Activated CD4-positive, alpha-beta T cell treated with anti-CD3 and anti-CD28 coated beads, Interleukin-2, amount 50 U/mL, for 48 hours (primary cell): Measurements from ENCODE around the gene CCK.
"Not testable (repeated sequence)": the region's sequence is repeated elsewhere in the genome, so short reads cannot be mapped to it uniquely, and the experiment has no call there.

Source experiments
- DNase-seq, 2 experiments: peaks; one replicate each; pipeline ENCODE4 v3.0.0-alpha.2; 2020

Gene CCK, protein sequence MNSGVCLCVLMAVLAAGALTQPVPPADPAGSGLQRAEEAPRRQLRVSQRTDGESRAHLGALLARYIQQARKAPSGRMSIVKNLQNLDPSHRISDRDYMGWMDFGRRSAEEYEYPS

DNA sequence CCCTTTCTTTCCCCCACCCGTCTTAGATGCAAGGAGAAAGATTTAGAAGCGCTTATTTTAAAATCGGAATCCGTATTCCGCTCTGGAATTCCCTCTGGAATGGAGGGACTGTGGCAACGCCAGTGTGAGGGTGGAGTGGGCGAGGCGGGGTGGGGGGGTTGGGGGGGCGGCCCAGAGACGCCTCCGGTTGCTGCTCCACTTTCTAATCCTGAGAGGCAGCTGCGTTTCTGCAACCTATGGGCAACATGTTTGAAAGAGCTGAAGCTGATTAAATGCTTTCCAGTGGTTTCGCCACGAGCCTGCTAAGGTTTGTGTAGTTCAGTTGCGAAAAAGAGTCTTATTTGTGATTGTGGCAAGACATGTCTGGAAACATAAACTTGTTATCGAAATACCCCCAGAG lies at the start of gene CCK:
CCK (minus strand) TSS at position 101 of the 400 bp plus-strand sequence. CDS start 2,555 bp downstream, outside the sequence.
- no peak for DNase-seq

DNA sequence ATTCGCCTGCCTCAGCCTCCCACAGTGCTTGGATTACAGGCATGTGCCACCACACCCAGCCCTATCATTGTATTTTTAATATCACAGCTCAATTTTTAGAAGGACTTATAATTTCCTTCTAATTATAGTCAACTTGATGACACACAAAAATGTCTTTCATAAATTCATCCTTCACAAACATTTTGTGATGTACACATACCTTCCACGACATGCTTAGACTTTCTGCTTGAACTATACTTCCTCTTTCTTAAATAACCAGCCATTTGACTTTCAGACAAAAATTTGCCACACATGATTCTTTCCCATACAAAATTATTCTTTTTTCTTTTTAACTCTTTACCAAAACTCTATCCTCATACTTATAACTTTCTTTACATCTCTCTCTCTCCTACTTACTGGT lies 48.4 kb upstream of the CCK start:
- DNase-seq: no peak

DNA sequence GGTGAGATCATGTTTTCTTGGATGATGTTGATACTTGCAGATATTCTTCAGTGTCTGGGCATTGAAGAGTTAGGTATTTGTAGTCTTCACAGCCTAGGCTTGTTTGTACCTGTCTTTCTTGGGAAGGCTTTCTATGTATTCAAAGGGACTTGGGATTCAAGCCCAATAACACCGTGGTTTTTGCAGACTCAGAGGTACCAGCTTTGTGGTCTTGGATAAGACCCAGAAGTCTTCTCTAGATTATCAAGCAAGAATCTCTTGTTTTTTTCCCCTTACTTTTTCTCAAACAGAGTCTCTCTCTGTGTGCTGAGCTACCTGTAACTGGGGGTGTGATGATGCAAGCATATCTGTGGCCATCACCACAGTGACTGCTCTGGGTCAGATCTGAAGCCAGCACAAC lies 42.7 kb upstream of the CCK start:
- no peak for DNase-seq

DNA sequence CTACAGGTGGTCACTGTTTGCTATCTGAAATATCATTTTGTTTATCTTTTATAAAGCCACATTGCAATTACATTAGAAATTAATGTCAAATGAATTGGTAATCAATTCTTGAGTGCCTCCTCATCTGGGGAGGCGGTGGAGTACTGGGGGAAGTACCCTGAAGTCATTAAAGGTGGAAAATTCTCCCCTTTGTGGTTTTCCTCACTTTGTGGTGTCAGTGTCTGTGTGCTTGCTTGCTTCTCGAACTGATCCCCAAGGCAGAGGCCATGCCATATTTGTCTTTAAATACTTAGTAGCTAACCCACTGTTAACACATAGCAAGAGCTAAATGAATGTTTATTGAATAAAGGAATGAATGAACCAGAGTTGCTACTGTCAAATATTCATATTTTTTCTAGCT lies 40.5 kb upstream of the CCK start:
- peak; percentile 2 to 5 for DNase-seq

DNA sequence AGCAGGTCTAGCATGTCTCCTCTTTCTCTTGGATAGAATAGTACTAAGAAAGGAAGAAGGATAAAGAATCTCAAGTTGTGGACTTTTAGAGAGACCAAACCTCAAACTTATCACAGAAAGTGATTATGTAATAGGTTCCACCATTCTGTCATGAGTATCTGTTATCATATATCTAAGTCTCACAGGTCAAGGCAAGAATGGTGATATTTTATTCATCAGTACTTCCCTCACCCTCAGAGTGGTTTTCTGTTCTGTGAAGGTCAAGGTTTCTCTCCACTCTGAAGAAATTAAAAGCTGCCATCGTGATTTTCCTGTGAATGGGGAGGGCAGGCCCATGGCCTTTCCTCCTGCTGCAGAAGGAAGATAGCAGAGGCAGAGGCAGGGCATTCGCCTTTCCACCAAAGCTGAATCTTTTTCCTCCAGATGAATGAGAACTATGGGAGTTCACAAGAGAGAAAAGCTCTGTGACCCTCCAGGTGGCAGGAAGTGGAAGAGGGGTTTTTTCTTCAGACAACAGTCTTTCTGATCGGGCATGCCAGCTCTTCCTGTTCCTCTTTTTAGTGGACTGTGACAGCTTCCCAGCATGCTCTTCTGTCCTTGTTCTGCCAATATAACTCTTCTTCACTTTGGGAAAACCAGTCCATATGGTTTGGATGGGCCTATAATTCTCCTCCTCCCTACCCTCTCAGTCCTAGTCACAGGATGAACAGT lies 37.1 kb upstream of the CCK start:
- DNase-seq: no peak

DNA sequence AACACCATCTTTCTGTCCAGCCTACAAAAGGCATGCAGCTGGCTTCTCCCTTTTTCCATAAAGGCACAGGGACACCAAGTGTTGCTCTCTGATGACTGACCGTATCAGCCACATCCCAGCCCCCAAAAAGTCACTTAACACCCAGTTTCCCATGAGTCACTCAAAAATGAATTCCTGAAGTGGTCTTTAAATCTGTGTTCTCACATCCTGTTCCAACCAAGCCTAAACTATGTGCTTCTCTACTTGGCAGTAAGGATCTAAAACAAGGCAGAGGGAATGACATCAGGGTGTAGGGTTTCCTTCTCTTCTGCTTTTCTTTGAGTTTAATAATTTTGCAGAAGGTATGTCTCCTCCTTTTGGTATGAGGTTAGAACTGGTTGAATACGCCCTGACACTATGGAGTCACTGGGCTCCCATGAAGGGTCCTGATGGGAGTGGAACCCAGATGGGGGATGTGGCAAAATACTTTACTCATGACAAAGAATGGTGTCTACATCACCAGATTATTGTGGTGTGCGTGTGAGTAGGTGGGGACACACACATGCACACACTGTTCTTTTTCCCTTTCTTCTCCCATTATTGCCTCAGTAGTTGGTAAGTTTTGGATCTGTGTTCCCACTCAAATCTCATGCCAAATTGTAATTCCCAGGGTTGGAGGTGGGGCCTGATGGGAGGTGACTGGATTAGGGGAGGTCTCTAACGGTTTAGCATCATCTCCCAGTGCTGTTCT lies 35.6 kb upstream of the CCK start:
- DNase-seq: no peak

DNA sequence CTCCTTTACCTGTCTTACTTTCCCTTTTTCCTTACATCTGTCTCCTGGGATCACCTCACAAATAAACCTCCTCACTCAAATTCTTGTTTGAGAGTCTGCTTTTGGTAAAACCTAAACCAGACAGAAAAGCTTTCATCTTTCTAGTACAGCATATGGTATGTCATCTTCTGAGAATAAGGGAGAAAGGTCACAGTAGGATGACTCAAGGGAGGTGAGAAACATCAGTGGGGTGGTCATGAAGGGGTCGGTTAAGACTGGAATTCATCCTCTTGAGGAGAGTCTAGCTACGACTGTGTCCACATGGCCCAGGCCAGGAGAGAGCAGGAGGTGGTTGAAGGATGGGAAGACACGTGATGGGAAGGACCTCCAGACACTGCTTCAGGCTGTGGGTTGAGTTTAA lies 34.8 kb upstream of the CCK start:
- no peak for DNase-seq

DNA sequence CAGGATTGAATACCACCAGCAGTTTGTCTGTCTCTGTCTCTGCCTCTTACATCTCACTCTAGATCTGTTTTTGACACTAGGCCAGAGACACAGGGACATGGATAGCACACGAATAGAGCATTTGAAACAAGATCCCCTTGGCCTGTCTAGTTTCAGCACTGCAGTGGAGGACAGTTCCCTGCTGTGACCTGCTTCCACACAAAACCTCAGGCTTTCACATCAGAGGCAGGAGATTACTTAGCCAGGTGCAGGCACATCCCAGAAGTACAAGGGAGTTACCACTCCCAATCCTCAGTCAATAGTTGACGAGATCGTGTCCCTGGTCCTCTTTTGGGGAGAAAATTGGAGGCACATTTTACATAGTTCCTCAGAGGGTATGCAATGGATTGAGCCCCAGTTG lies 34.0 kb upstream of the CCK start:
- DNase-seq: peak; percentile 19 to 25

DNA sequence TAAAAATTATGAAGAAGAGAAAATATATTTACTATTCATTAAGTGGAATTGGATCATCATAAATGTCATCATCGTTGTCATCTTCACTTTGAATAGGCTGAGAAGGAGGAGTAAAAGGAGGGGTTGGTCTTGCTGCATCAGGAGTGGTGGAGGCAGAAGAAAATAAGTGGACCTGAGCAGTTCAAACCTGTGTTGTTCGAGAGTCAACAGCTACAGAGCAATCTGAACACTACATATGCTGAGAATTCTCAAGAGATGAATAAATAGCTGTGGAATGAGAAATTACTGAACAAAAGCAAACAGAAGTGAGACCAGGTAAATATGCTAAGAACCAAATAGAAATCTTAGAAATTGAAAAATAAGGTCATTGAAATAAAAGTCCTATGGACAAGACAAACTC lies 32.3 kb upstream of the CCK start:
- DNase-seq: no peak

DNA sequence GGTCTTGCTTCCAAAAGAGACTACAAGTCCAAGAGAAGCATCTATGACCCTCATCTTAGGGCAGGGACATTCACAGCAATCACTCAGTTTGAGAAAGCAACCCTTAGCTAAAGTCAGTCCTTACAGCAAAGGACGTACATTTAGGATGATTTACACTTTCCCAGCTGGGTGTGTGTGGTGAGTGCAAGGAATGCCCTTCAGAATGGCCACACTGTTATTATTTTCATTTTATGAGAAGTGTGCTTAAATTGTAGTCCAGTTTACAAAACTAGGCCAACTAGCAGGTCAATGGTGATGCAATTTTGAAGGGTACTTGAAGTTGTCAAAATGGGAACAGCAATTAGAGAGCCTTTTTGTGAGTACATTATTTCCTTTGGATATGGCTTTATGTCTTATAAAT lies 26.0 kb upstream of the CCK start:
- no peak for DNase-seq

DNA sequence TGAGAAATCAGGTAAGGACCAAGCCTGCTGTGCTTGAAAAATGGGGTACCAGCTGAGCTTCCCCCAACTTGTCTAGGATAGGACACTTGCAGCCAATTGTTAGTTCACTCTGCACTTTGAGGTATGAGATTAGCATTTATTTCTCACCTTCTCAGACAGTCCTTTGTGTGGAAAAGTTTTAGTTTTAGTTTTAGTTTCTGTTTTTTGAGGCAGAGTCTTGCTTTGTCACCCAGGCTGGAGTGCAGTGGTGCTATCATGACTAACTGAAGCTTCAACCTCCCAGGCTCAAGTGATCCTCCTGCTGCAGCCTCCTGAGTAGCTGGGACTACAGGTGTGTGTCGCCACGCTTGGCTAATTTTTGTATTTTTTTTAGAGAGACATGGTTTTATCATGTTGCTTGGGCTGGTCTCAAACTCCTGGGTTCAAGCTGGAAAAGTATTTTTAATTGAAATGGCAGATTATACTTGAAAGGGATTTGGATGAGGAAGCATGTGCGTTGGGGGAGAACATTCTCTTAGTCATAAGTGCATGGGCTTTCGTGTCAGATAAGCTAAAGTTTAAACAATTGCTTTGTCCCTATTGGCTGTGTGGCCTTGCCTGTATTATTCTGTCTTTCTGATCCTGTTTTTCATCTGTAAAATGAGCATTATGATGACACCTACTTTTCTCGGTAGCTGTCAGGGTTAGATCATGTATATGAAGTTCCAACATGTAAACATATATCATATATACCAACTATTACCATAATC lies 25.2 kb upstream of the CCK start:
- DNase-seq: no peak

DNA sequence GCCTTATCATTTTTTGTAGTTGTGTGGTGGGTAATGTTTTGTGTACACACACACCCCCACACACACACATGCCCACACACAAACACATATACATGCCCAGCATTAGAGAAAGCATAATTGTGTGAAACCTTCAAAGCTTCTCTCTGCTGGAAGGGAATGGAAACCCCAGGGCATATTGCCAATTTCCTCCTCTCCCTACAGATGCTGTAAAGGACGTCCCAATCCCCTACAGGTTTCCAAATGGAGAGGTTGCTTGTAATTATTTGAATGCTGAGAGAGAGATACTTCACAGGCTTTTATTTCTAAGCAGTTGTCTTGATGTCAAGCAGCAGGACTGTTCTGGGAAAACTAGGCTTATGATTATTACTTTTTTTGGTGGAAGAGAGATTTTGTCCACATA lies 23.0 kb upstream of the CCK start:
- no peak for DNase-seq

DNA sequence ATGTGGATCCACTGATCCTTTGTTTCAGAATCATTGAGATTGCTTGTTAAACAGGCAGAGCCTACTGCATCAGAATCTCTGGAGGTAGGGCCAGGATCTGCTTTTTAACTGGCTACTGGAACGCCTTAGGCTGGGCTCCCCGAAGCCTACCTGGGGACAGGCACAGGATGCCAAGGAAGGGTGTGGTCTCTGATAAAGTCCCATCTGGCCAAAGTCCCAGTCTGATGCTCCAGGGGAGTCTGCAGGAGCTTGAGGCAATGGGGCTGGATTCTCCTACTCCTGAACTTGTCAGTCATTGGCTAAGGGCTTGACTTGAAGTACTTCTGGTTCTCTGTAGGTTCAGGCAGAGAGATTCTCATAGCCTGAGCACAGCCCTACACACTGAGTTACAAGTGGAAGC lies 22.4 kb upstream of the CCK start:
- no peak for DNase-seq

DNA sequence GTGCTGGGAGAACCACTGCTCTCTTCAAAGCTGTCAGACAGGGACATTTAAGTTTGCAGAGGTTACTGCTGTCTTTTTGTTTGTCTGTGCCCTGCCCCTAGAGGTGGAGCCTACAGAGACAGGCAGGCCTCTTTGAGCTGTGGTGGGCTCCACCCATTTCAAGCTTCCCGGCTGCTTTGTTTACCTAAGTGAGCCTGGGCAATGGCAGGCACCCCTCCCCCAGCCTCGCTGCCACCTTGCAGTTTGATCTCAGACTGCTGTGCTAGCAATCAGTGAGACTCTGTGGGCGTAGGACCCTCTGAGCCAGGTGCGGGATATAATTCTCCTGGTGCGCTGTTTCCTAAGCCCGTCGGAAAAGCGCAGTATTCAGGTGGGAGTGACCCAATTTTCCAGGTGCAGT lies 21.4 kb upstream of the CCK start:
- not testable (repeated sequence) for DNase-seq

DNA sequence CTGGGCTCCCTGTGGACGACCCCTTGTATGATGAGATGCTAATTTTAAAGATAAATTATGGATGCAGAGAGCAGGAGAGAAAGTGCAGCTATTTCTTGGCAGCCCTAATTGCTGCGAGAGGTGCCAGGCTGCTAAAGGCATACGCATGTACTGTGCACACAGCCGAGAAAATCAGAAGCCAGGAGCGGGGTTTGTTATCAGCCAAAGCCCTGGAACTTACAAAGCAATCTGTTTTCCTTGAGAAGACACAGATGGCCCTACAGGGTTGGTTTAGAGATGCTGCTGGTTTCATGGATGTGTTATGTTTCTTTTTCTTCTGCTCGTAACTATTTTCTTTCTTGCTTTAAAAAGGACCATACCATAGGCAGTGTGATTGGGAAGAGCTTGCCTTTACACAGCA lies 11.7 kb upstream of the CCK start:
- DNase-seq: no peak

DNA sequence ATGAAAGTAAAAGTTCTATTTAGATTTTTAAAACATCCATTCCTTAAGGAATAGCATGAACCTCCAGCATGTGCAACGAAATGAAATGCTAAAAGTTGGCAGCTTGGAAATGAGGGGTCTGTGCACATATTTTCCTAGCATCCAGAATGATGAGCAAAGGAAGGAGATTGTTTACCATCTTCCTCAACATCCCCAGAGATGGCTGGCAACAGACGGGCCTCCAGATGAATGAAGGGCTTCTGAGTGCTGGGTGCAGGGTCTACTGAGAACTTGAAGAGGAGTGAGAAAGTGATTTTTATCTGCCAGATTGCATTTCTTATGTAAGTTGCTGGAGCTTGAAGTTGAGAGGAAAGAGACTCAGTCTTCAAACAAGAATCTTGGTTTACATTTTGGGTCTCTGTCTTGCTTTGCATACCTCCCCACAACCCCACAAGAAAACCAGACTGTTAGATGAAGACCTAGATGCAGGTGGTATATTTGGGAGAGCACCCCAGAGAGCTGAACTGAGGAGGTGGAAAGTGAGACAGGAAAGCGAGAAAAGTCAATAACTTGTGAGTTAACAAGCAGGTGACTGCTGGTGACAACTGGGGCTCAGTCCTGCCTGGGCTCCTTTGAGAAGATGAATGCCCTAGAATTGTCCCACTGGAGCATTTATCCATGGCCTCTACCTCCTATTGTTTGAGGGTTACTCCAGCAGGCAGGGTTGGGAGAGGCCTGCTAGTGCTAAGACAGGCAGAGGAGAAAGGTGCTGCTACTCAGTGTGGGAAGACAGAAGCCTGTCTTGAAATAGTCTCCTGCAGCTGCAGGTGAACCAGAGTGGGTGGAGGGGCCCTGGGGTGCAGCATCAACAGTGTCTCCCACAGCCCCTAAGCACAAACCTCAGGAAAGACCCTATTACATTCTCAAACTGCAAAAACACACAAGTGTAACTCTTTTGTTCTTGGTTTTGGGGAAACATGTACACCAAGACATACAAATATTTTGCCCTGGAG lies 10.5 kb upstream of the CCK start:
- DNase-seq: no peak

DNA sequence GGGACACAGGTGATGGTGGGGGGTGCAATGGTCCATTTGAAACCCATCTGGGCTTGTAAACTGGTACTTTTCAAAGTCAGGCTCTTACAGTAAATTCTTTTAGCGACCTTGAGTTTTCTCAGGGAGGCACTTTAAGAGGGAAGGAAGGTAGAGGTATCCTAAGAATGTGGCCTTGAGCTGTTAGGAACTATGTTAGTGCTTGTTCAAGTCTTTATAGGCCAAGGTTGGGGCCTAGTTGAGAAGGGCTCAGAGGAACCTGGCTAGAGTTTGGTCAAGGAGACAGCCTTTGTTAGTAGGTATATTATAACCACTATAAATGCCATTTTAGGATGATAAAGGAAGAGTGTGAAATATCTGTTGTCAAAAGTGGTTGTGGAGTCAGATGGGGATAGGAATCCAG lies 9.2 kb upstream of the CCK start:
- no peak for DNase-seq

DNA sequence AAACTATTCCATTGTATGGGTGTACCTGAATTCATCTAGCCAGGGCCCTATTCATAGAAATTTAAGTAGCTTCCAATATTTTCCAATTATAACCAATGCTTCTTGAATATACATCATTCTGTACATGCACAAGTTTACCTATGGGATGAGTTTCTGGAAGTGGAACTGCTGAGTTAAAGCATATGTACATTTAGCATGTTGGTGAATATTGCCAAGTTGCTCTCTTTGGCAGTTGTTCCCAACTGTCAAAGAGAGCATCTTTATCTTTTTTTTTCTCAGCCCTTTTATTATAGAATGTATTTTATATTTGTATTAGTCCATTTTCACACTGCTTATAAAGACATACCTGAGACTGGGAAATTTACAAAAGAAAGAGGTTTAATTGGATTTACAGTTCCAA lies 8.3 kb upstream of the CCK start:
- DNase-seq: no peak

DNA sequence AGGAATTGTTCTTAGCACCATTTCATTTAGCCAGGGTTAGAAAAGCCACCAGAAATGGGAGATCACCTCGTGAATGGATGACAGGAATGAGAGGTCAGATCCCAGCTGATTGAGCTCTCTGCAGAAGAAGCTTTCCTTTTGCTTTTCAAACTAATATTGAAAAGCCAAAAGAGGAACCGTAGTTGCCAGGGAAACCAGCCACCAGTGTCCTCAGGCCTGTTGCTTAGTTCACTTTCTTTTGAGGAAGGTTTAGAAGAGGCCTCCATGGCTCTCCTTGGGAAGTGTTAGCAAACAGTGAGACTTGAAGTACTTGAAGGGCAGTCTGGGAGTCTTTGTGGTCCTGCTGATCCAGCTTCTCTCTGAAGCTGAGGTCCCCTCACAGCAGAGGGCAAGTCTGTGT lies 7.4 kb upstream of the CCK start:
- no peak for DNase-seq

DNA sequence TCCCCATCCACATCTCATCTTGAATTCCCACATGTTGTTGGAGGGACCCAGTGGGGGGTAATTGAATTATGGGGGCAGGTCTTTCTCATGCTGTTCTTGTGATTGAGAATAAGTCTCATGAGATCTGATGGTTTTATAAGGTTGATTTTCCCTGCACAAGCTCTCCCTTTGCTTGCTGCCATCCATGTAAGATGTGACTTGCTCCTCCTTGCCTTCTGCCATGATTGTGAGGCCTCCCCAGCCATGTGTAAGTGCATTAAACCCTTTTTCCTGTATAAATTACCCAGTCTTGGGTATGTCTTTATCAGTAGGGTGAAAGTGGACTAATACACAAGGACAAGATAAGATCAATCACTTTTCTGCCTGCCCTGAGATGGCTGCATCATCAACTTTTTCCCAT lies 5.8 kb upstream of the CCK start:
- no peak for DNase-seq

DNA sequence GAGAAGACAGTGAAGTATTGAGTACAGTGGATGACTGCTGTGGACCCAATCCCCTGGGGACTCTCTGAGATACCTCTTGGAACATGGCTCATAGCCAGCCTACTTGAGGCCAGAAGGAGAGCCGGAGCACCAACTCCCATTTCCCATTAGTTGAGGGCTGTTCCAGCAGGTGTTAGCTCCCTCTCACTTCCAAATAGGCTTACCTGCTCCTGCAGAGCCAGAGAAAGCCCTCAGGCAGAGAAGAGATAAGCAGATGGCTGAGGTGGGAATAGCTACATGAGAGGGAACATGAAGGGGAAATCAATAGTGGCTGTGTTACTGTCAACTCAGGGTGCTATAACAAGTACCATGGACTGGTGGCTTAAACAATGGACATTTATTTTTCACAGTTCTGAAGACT lies 4.6 kb upstream of the CCK start:
- DNase-seq: no peak

DNA sequence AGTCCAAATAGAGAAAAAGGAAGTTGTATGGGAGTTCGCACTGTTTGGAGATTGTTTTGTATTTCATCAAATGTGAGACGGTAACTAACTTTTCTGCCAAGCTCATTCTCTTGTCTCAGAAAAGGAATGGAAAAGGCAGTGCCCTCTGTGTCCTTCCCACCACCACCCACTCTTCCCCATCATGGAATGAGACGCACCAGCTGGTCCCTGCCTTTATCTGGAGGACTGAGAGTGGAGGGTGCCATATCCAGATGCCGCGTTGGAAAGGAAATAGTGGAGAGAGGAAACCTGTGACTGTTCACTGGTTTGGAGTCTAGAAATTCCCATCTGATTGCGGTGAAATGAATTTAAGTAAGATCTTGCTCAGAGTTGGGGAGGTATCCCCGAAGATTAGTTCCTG lies 3.7 kb upstream of the CCK start:
- no peak for DNase-seq

DNA sequence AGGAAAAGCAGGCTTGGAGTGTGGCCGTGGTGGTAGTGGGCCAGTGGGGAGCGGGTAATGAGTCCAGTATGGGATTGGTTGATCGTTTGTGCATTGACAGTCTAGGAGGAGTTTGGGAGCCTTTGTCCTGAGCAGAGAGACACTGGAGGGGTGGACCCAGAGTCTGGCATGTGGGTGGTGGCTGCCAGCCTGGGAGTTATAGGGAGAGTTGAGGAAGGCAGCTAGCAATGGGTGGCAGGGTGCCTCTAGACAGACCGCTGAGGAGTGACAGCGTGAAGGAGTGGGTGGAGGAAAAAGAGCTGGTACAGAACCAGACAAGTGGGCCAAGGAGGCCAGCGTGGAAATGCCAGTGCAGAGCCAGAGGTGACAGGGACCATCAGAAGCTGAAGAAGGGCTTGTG lies 1.9 kb upstream of the CCK start:
- no peak for DNase-seq
